ENCODE results near the gene APP.

APP gene

DNA sequence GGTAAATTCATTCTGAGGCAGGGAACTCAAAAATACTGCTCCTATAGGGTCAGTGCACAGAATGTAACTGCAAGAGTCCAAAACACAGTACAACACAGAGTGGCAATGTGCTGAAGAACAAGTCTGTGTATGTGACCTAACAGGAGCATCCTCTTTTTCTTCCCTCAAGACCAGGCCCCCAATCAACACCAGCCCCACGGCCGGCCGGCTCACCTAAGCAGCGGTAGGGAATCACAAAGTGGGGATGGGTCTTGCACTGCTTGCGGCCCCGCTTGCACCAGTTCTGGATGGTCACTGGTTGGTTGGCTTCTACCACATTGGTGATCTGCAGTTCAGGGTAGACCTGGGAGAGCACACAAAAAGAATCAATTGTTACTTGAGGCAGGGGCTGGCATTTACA is 80.8 kb downstream of the APP start:
- Histone ChIP-seq H3K27me3 (ENCODE audit: low read depth, low read length) (no peaks in the 10 kb centered on the region), H4K20me1 (ENCODE audit: insufficient read depth, low read length) (no peaks in the 10 kb centered on the region), H3K27ac (ENCODE audit: low read length) (no peak overlapping the region), H3K9ac (ENCODE audit: low read length) (no peak overlapping the region), H3K4me1 (ENCODE audit: low read length) (no peaks in the 10 kb centered on the region), H2AFZ (ENCODE audit: low read depth, low read length) (no peak overlapping the region), H3K4me2 (ENCODE audit: low read length) (no peak overlapping the region), H3K9me3 (ENCODE audit: insufficient read depth, low read length) (no peaks in the 10 kb centered on the region), H3K4me3 (ENCODE audit: low read length) (no peak overlapping the region), H3K79me2 (ENCODE audit: low read length) (no peaks in the 10 kb centered on the region), H3K36me3 (replicated peaks; ENCODE audit: low read depth, low read length) (no peaks in the 10 kb centered on the region)
- no peak for TF ChIP-seq EZH2phosphoT487 (IDR thresholded peaks at IDR 0.05; ENCODE audit: low read depth)
- no peak for TF ChIP-seq CTCF (IDR thresholded peaks at IDR 0.05; ENCODE audit: low read depth, low read length)

GRCh38 chr21:26087223-26087918 is 83.2 kb downstream of the APP start:
- TF ChIP-seq CTCF (IDR thresholded peaks at IDR 0.05; ENCODE audit: low read depth, low read length): no peak
- TF ChIP-seq EZH2phosphoT487 (IDR thresholded peaks at IDR 0.05; ENCODE audit: low read depth): no peak
- no peak overlapping the region for H3K4me2 ChIP-seq (ENCODE audit: low read length)
- H3K79me2 ChIP-seq (ENCODE audit: low read length): no peaks in the 10 kb centered on the region
- H3K4me1 ChIP-seq (ENCODE audit: low read length): no peaks in the 10 kb centered on the region
- H3K9ac ChIP-seq (ENCODE audit: low read length): no peak overlapping the region
- no peak overlapping the region for H3K4me3 ChIP-seq (ENCODE audit: low read length)
- H3K27me3 ChIP-seq (ENCODE audit: low read depth, low read length): no peaks in the 10 kb centered on the region
- H4K20me1 ChIP-seq (ENCODE audit: insufficient read depth, low read length): no peaks in the 10 kb centered on the region
- no peaks in the 10 kb centered on the region for H3K9me3 ChIP-seq (ENCODE audit: insufficient read depth, low read length)
- H3K36me3 ChIP-seq (replicated peaks; ENCODE audit: low read depth, low read length): no peaks in the 10 kb centered on the region
- no peak overlapping the region for H3K27ac ChIP-seq (ENCODE audit: low read length)
- no peak overlapping the region for H2AFZ ChIP-seq (ENCODE audit: low read depth, low read length)

GRCh38 chr21:26085882-26086281 is 84.7 kb downstream of the APP start:
- H3K27me3 ChIP-seq (ENCODE audit: low read depth, low read length): no peaks in the 10 kb centered on the region
- no peak overlapping the region for H3K9ac ChIP-seq (ENCODE audit: low read length)
- no peaks in the 10 kb centered on the region for H3K79me2 ChIP-seq (ENCODE audit: low read length)
- no peak overlapping the region for H2AFZ ChIP-seq (ENCODE audit: low read depth, low read length)
- no peaks in the 10 kb centered on the region for H3K9me3 ChIP-seq (ENCODE audit: insufficient read depth, low read length)
- H3K4me3 ChIP-seq (ENCODE audit: low read length): no peak overlapping the region
- TF ChIP-seq CTCF (IDR thresholded peaks at IDR 0.05; ENCODE audit: low read depth, low read length) (no peak), EZH2phosphoT487 (IDR thresholded peaks at IDR 0.05; ENCODE audit: low read depth) (no peak)
- H3K36me3 ChIP-seq (replicated peaks; ENCODE audit: low read depth, low read length): no peaks in the 10 kb centered on the region
- no peaks in the 10 kb centered on the region for H4K20me1 ChIP-seq (ENCODE audit: insufficient read depth, low read length)
- no peaks in the 10 kb centered on the region for H3K4me1 ChIP-seq (ENCODE audit: low read length)
- H3K4me2 ChIP-seq (ENCODE audit: low read length): no peak overlapping the region
- H3K27ac ChIP-seq (ENCODE audit: low read length): no peak overlapping the region

DNA sequence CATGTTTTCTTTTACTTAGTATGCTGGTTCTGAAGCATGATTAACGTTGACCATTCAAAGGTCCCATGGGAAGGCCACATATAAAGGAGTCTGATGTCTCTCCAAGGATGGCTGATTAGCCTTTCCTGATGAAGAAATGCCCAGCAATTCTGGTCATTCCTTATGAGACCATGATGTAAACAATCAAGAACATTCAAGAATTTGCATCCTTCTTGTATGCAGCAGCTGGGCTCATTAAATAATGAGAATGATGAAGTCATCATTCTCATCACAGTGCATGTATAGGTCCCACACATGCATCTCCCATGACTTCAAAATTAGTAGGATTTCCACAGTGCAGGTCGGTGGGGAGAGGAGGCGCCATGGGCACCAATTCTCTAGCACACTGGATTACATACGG is 85.4 kb downstream of the APP start:
- Histone ChIP-seq H3K4me1 (ENCODE audit: low read length) (no peaks in the 10 kb centered on the region), H4K20me1 (ENCODE audit: insufficient read depth, low read length) (no peaks in the 10 kb centered on the region), H3K4me3 (ENCODE audit: low read length) (no peak overlapping the region), H3K9ac (ENCODE audit: low read length) (no peak overlapping the region), H3K79me2 (ENCODE audit: low read length) (no peaks in the 10 kb centered on the region), H3K27me3 (ENCODE audit: low read depth, low read length) (no peaks in the 10 kb centered on the region), H3K9me3 (ENCODE audit: insufficient read depth, low read length) (no peaks in the 10 kb centered on the region), H3K27ac (ENCODE audit: low read length) (no peak overlapping the region), H3K36me3 (replicated peaks; ENCODE audit: low read depth, low read length) (no peaks in the 10 kb centered on the region), H2AFZ (ENCODE audit: low read depth, low read length) (no peak overlapping the region), H3K4me2 (ENCODE audit: low read length) (no peak overlapping the region)
- no peak for TF ChIP-seq EZH2phosphoT487 (IDR thresholded peaks at IDR 0.05; ENCODE audit: low read depth)
- TF ChIP-seq CTCF (IDR thresholded peaks at IDR 0.05; ENCODE audit: low read depth, low read length): no peak

Measured in OCI-LY3 (cell line).